Uterus (tissue), 4 donors: ENCODE results near the gene SPR. TPM values are rescaled to one million over a fixed set of nuclear protein-coding genes. Genes with fewer than 3 reads are reported as not detected.

Experiments used
- DNase-seq, 2 donors: peaks; one replicate each; pipeline ENCODE4 v3.0.0-alpha.2; 2019 to 2020
- H3K27ac ChIP-seq, 2 donors: fragments of 200-600 bp; sonication (generic); 1 replicate in 1 of 2; 2 replicates in 1 of 2; pipeline ENCODE4 v1.5.1; 2016 to 2018
- H3K27me3 ChIP-seq, 2 donors: fragments of 200-600 bp; sonication (generic); one replicate each; pipeline ENCODE4 v1.5.1; 2018 to 2019; ENCODE audit warnings: control low read depth in 1 of 2
- H3K36me3 ChIP-seq, 2 donors: fragments of 200-600 bp; sonication (generic); one replicate each; pipeline ENCODE4 v1.5.1; 2019; ENCODE audit warnings: control low read depth in 1 of 2
- H3K4me1 ChIP-seq, 2 donors: fragments of 200-600 bp; sonication (generic); one replicate each; pipeline ENCODE4 v1.5.1; 2018 to 2019; ENCODE audit warnings: control low read depth in 1 of 2
- H3K4me3 ChIP-seq, 2 donors: fragments of 200-600 bp; sonication (generic); 1 replicate in 1 of 2; 2 replicates in 1 of 2; pipeline ENCODE4 v1.5.1; 2018 to 2019; ENCODE audit warnings: mild to moderate bottlenecking in 1 of 2
- H3K9me3 ChIP-seq, 2 donors: fragments of 200-600 bp; sonication (generic); one replicate each; pipeline ENCODE4 v1.5.1; 2019; ENCODE audit warnings: control low read depth in 1 of 2
- CTCF ChIP-seq, 4 experiments: fragments of 200-600 bp in 2 of 4; fragments of 450-650 bp in 2 of 4; sonication (generic) in 2 of 4; IDR thresholded peaks; one replicate each; pipeline ENCODE4 v1.5.1; 2016 to 2019; ENCODE audit warnings: antibody characterized with exemption in 4 of 4, mild to moderate bottlenecking in 2 of 4, moderate library complexity in 1 of 4
- POLR2A ChIP-seq, 2 donors: fragments of 450-650 bp; IDR thresholded peaks; one replicate each; pipeline ENCODE4 v1.6.1; 2016; ENCODE audit warnings: antibody characterized with exemption in 2 of 2, mild to moderate bottlenecking in 1 of 2, moderate library complexity in 1 of 2
- intact Hi-C: fragments of 100-400 bp; cut with DNase I; formaldehyde crosslinking; loops from one replicate; pipeline ENCODE4 v1.15.1; 2023; ENCODE audit warnings: low total_unique reads
- total RNA-seq, 4 donors: library from RNA; depleted of rRNA in 3 of 4; stranded (reverse); fragments of >200 nt in 3 of 4; gene quantifications; one replicate each; pipeline versions ENCODE4 v1.1.0 to v1.2.4, GENCODE V29; 2014 to 2023
- donor health status: DM: yes; HTN: yes; CAD: no.

Gene SPR
- total RNA-seq, 4 donors from 2014 or later, result 4.5 to 33.8 (median 18.8) TPM

DNA sequence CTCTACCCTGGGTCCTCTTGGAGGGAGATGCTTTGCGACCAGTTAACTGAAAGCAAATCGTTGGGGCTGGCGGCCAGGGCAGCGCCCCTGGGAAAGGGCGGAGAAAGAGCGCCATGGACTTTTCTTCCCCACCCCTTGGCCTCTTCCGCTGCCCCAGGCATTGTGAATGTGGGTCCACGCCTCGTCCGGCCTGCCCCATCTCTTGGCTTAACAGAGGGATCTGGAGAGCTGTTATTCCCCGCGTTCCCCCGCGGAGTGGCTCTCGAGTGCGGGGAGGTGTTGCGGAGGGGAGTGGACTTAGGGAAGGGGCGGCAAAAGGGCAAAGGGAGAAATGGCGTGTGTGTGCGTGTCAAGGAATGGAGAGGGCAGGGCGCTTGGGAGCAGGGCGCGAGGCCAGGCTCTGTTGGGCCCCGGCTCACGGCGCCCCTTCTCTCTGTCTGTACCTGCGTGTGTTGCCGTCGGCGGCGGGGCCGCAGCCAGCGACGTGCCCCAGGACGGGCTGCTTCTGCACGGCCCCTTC, 36.7 kb downstream of the SPR start:
- TF ChIP-seq CTCF (IDR thresholded peaks at IDR 0.05) (no peak), POLR2A (IDR thresholded peaks at IDR 0.05) (no peak)
- Histone ChIP-seq H3K4me1 (peaks cover 0 to 11% of the 10 kb centered on the region in 2 donors), H3K4me3 (no peak overlapping the region), H3K36me3 (no peaks in the 10 kb centered on the region), H3K9me3 (no peaks in the 10 kb centered on the region), H3K27ac (no peak overlapping the region), H3K27me3 (peaks cover 35 to 81% of the 10 kb centered on the region in 2 donors)
- DNase-seq, result no peak
- intact Hi-C loops, result no loop called here

DNA sequence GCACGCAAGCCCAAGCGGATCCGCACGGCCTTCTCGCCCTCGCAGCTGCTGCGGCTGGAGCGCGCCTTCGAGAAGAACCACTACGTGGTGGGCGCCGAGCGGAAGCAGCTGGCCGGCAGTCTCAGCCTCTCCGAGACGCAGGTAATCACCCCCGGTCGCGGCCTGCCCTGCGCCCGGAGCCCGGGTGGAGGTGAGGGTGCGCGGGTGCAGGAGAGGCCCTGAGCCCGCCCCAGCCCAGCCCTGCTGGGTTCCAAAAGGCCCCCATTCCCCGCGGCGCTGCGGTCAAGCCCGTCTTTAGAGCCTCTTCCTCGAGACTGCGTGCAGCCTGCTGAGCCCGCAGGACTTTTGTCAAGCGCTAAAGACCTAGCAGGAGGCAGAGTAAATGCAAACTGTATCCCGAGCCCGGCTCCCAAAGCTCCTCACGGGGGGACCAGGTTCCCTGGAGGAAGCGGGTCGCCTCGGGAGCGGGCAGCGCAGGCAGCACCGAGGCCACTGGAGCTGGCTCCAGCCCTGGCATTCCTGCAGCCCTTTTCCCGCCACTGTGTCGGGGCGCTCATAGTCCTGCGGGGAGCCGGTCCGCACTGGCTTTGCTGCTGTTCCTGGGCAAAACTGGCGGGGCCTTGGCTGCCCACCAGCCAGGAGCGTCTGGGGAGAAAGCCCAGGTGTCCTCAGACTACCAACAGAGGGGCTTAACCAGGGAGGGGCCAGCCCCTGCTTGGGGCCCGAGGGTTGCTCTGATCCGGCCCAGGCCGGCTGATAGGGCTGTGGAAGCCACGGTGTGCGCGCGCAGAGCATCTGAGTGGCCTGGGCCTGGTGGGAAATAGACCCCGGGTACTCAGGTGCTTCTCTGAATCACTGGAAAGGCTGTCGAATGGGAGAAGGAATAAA, 37.4 kb downstream of the SPR start:
- TF ChIP-seq CTCF (IDR thresholded peaks at IDR 0.05), result no peak
- no peak for TF ChIP-seq POLR2A (IDR thresholded peaks at IDR 0.05)
- DNase-seq, result peak in 1 of 2 donors; percentile 7

DNA sequence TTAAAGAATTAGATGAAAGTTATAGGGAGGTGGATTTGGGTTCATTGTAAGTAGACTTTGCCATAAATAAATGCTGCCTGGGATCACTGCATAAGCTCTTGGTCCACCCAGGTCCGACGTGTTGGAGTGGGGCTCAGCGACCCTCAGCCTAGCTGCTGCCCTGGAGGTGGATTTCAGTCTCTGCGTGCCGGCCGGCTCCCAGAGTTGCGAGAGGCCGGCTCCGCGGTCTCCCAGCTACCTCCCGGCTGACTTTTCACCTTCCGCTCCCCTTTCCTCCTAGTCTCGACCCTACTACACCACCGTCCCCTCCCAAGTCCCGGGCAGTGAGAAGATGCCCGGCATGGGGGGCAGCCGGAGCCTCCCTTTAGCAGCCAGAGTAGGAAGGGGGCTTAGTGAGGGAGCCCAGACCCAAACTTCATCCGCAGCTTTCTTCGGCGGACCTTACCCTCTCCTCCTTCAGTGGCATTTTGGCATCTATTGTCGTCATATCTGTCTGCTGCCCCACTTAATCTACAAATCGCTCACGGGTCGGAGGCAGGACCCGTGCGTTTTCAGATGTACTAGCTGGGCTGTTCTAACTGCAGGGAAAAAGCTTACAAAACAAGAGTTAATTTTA, 38.2 kb downstream of the SPR start:
- Histone ChIP-seq H3K4me3 (no peak overlapping the region), H3K27ac (no peak overlapping the region), H3K4me1 (peaks cover 0 to 11% of the 10 kb centered on the region in 2 donors), H3K36me3 (no peaks in the 10 kb centered on the region), H3K27me3 (peaks cover 24 to 70% of the 10 kb centered on the region in 2 donors), H3K9me3 (no peaks in the 10 kb centered on the region)
- intact Hi-C loops, result no loop called here
- TF ChIP-seq CTCF (IDR thresholded peaks at IDR 0.05) (no peak), POLR2A (IDR thresholded peaks at IDR 0.05) (no peak)
- DNase-seq, result peak in 1 of 2 donors; percentile 4

More for the DNA sequence above, 37.4 kb downstream of the SPR start:
- Histone ChIP-seq H3K4me3 (no peak overlapping the region), H3K9me3 (no peaks in the 10 kb centered on the region), H3K36me3 (no peaks in the 10 kb centered on the region), H3K4me1 (peaks cover 0 to 11% of the 10 kb centered on the region in 2 donors), H3K27ac (no peak overlapping the region), H3K27me3 (peaks cover 33 to 78% of the 10 kb centered on the region in 2 donors)
- intact Hi-C loops, result no loop called here

DNA sequence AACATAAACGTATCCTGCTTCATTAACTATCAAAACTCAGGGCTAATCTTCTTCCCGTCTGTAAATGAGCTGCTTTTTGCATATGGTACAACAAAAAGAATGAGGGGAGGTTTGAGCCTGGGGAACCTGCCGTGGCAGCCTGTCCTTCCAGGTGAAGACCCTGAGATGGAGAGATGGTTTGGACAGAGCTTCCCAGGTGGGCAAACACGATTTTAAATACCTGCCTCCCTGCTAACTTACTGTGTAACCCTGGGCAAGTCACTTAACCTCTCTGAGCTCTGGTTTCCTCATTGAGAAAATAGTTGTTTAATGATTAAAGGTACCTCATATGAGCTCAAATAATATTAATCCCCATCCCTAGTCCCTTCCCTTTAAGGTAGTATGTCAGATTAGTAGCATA, 39.2 kb downstream of the SPR start:
- no peak for DNase-seq
- no peak for TF ChIP-seq CTCF (IDR thresholded peaks at IDR 0.05)
- no peak for TF ChIP-seq POLR2A (IDR thresholded peaks at IDR 0.05)
- Histone ChIP-seq H3K27me3 (peaks cover 21 to 61% of the 10 kb centered on the region in 2 donors), H3K27ac (no peak overlapping the region), H3K36me3 (no peaks in the 10 kb centered on the region), H3K9me3 (no peaks in the 10 kb centered on the region), H3K4me1 (peaks cover 0 to 11% of the 10 kb centered on the region in 2 donors), H3K4me3 (no peak overlapping the region)
- intact Hi-C loops, result no loop called here
